Measurements from ENCODE around the gene TEKT2.

TEKT2 gene

DNA sequence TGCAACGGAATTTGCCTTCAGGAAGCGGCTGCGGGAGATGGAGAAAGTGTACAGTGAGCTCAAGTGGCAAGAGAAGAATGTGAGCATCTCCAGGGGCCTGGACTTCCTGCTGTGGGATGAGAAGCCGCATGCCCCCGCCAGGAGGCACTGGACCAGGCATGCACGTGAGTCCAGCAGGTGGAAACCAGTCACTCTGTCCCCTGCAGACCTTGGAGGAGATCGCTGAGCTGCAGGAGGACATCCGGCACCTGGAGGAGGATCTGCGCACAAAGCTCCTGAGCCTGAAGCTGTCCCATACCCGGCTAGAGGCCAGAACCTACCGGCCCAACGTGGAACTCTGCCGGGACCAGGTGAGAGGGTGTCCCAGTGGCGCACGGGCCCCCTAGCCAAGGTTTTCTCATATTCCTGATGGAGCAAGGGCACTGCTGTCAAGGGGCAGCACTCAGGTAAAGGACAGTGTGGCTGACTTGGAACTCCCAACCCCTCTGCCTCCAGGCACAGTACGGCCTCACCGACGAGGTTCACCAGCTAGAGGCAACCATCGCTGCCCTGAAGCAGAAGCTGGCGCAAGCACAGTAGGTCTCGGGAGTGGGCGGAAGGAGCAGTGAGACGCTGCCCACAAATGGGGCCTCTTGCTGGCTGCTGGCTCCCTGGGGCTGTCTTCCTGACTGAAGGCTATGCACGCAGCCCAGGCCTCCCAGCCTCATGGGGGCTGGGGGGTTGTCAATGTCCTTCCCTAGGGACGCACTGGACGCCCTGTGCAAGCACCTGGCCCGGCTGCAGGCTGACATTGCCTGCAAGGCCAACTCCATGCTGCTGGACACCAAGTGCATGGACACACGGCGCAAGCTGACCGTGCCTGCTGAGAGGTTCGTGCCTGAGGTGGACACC, 3.6 kb downstream of the TEKT2 start:
- no peak for DNase-seq (ENCODE audit: low read depth)

DNA sequence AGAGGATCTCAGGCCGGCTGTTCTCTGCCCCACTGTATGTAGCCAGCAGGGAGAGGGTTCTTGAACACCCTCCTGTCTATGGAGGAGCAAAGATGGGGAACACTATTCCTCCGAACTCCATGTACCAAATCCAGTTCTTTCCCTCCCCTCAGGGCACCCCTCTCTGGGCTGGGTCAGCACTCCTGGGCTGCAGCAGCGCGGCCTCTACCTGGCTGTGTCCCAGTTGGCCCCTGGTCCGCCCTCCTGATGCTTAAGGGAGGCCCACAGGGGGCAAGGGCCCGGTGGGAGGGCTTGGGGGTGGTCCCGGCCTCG, 4.3 kb downstream of the TEKT2 start:
- no peak for DNase-seq (ENCODE audit: low read depth)

DNA sequence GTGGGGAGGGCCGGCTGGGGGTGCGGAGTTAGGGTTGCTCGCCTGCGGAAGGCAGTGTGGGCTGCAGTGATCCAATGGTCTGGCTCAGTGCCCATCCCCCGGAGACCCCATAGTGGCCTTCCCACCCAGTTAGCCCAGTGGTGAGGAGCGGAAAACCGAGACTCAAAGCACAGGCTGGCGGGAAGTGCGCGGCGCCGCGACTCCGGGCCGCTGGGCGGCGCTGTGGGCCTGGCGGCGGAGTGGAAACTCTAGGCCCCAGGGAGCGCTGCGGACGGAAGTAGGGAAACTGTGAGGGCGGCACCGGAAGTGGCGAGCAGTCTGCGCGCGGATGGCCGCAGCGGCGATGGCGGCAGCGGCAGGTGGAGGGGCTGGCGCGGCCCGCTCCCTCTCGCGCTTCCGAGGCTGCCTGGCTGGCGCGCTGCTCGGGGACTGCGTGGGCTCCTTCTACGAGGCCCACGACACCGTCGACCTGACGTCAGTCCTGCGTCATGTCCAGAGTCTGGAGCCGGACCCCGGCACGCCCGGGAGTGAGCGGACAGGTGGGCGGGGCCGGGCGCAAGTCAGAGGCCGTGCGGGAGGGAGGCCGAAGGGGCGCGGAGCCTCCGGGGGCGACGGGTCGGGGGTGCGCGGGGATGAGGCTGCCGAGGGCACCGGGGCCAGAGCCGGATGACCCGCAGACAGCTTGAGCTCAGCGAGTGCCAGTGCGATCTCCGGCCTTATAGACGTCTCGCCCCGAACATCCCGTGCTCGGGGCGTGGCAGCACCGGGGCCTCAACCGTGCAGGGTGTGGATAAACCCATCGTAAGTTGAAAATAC, 4.9 kb downstream of the TEKT2 start, which contains the start of gene ADPRS:
ADPRS (plus strand) TSS at position 316 of the 816 bp plus-strand sequence; CDS start at position 329, 13 bp downstream.
- peak; percentile 85 for DNase-seq (ENCODE audit: low read depth)

DNA sequence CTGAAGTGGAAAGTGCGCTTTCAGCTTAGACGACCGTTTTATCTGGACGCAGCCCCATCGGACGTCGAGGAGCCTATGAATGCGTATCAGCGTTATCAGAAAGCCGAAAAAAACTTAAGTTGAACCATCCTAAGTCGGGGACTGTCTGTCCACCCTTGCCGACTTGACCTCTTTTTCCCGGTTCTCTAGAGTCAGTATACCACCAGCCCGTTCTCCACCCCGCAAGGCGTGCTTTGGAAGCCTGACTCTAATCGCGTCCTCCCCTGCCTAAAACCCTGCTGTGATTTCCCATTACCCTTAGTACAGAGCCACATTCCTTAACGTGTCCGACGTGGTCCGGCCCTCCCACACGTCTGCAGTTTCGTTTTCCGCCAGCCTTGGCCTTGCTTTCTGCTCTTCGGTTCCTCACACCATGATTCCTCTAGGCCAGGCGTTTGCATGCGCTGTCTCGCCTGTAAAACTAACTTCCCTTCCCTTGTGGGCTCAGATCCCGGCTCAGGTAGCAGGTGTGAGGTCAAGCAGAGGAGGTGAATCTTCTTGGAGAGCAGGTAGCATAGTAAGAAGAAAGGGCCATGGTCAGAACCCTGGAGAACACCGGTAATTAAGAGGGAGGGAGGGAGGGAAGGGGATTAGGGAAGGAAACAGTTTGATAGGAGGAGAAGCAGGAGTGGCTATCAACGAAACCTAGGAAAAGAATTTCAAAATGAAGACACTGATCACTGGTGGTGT, 5.7 kb downstream of the TEKT2 start:
- DNase-seq (ENCODE audit: low read depth) = no peak

DNA sequence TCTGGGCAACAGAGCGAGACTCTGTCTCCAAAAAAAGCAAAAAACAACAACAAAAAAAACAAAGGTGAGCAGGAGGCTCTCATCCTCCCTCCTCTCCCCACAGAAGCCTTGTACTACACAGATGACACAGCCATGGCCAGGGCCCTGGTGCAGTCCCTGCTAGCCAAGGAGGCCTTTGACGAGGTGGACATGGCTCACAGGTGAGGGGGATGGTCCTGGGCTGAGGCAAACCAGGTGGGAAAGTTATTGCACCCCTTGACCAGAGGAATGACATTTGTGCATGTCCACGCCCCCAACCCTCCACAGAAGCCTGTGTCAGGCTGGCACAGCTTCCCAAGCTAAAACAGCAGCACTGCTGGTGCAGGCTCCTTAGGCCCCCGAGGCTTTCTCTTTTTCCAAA, 7.2 kb downstream of the TEKT2 start:
- no peak for DNase-seq (ENCODE audit: low read depth)

DNA sequence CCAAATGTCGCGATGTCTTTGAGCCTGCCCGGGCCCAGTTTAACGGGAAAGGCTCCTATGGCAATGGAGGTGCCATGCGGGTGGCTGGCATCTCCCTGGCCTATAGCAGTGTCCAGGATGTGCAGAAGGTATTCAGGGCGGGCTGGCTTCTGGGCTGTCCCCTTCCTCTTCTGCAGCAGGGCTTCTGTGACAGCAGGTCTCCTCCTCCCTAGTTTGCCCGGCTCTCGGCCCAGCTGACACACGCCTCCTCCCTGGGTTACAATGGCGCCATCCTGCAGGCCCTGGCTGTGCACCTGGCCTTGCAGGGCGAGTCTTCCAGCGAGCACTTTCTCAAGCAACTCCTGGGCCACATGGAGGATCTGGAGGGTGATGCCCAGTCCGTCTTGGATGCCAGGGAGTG, 7.8 kb downstream of the TEKT2 start:
- no peak for DNase-seq (ENCODE audit: low read depth)

DNA sequence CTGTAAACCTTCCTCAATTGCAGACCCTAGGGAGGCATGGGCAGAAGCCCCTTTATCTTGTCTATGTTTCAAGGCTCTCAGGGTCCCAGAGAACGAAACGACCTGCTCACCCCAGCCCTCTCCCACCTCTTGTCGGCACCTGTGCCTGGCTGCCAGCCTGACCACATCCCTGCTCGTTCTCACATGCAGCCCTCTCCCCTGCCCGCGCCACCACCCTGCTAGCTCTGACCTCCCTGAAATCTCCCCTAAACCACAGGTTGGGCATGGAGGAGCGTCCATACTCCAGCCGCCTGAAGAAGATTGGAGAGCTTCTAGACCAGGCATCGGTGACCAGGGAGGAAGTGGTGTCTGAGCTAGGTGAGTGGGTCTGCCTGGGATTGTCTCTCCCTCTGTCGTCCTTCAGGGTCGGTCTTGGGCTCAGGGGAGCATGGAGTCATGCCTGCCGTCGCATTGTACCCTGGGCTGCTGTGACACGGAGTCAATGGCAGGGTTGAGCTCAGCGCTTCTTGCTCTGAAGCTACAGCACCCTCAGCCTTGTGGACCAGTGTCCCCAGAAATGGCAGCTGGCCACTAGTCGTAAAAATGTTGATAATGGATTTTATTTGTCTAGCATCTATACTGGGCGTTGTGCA, 8.4 kb downstream of the TEKT2 start:
- DNase-seq (ENCODE audit: low read depth) = no peak

DNA sequence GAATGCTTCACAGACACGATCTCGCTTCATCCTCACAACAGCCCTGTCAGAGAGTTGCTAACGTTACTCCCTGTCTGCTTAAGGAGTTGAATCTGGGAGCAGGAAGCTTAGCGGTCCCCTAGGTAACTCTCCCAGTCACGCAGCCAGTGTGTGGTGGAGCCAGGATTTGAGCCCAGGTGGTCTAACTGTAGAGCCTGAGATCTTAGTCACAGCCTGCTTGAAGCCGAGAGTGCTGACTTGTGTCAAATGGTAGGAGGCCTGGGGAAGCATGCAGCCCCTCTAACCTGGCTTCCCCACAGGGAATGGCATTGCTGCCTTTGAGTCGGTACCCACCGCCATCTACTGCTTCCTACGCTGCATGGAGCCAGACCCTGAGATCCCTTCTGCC, 8.9 kb downstream of the TEKT2 start:
- DNase-seq (ENCODE audit: low read depth) = no peak

DNA sequence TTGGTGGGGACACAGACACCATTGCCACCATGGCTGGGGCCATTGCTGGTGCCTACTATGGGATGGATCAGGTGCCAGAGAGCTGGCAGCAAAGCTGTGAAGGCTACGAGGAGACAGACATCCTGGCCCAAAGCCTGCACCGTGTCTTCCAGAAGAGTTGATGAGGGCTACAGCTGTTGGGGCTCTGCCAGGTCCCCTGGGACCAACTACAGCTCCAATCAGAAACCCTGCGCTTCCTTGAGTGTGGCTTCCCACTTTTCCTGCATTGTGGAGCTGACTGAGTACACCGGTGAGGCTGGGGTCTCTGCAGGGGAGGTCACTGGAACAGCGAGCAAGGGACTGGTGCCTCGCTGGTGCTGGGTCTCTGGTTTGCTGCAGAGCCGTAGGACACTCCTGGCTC, 9.3 kb downstream of the TEKT2 start:
- no peak for DNase-seq (ENCODE audit: low read depth)

DNA sequence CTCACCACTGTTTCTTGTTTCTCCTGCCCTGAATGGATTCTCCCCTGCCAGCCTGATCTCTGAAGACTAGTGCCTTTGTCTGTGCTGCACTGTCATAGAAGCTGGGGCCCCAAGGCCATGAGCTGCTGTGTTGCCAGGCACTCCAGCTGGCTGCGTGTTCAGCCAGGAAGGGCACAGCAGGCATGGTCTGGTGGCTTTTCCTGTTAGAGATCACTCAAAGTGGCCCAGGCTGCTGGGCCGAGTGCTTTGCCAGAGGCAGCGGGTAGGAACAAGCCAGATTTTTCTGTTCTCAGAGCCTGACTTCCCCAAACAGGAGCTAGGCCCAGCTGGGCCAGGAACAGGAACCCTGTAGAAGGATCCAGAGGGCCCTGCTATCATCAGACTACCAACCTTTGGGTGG, 10.0 kb downstream of the TEKT2 start:
- DNase-seq (ENCODE audit: low read depth) = no peak

DNA sequence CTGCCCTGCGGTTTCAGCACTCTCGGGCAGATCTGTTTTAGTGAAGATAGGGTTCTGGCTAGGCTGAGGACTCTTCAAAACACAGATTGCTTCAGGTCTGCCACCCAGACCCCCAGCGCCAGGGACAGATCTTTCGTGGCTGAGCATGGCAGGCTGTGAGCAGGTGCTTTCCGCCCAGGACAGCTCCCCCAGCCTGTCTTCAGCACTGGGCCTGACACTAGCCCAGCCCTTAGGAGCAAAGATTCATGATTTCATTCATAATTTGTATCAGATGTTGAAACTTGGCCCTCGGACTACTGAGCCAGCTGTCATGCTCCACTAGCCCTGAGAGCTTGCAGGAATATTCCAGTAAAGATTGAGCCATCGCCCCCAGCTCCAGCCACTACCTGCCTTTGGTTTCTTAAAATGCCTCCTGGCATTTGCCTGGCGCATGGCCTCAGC, 10.7 kb downstream of the TEKT2 start:
- DNase-seq (ENCODE audit: low read depth) = no peak

DNA sequence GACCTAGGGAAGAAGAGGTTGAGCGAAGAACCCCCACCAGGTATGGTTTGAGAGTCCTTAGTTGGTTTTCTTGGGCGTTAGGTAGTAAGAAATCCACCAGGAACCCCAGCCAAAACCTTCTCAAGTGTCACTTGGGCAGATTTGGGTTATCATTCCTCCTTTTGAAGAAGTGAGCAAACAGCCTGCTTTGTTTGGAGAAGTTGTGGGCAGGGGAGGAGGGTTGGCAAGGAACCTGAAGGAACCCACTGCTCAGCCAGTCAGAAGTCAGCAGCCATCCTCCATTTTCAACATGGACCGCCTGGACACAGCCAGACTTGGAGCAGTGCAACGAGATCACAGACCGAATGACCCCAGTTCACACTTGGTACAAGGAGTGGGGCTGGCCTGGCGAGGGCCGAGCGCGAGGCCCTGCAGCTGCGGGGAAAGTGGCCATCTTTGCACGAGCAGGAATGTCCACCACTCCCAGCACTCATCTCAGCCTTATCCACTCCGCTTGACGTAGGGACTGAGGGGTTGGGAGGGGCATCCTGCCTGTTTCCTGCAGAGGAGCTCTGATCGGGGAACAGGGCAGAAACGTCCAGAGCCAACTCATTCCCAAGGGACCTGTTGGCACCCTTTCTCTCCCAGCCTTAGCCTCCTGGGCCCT, 12.0 kb downstream of the TEKT2 start:
- DNase-seq (ENCODE audit: low read depth) = no peak

DNA sequence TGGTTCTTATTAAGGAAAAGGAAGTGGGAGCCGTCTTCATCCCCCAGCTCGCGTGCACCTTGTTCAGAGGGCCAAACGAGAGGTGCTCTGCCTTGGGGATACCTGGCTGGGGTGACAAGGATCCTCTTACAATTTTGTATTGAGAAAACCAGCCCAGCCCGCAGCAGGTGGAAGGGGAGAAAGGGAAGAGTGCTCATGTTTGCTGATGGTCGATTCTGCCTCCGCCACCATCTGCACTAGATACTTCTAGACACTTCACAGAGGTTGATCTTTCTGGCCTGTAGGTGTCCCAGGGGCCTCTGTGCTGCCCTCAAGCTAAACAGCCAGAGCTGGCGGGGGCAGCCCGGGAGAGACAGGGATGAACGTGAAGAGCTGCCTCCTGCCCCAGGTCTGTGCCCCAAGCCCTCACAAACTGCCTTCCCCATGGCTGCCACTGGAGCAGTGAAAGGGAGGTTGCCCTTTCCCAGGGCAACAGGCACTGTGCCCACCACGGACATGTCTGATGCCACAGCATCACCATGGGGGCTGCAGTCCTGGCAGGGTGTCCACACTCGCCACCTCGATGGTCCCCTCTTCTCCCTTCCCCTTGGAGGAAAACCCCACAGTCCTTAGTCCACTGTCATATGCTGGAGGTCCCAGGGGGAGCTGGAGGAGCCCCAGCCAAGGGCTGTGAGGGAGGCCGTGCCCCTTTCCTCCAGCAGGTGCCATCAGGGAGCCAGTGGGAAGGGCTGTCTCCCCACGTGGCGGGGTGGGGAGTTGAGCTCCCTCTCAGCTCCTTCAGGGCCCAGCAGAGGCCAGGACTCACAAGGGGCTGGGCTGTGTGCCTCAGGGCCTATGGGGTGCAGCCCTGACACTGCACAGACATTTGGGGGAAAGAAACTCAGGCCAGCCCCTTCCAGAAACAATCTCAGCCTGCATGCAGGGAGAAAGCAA, 12.9 kb downstream of the TEKT2 start:
- DNase-seq (ENCODE audit: low read depth) = no peak

DNA sequence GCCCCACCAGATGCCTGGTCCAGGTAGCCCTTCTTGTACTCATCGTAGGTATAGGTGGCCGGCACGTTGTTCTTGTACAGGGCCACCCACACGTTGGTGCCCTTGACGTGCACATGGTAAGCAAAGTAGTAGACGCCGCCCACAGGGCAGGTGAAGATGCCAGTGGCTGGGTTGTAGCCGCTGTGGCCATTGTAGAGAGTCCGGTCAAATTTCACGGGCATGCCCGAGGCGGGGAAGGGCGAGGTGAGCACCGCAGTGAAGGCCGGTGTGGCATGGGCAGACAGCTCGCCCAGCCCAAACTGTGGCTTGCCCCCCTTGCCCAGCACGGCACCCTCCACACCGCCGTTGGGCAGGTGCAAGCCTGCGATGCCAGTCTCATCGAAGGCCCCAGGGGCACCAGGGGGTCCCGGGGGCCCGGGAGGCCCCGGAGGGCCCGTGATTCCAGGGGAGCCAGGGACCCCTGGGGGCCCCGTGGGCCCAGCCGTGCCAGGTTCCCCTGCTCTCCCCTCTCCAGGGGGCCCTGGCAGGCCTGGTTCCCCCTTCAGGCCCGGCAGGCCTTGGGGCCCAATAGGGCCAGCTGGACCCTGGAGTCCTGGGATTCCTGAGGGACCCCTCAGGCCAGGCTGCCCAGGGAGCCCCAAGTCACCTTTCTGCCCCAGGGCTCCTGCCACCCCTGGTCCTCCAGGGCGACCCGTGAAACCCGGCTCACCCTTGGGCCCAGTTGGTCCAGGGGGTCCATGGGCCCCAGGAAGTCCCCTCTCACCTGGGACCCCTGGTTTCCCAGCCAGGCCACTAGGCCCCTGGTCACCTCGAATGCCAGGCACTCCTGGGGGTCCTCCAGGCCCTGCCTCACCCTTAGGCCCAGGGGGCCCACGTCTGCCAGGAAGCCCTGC, 14.0 kb downstream of the TEKT2 start:
- DNase-seq (ENCODE audit: low read depth) = no peak

DNA sequence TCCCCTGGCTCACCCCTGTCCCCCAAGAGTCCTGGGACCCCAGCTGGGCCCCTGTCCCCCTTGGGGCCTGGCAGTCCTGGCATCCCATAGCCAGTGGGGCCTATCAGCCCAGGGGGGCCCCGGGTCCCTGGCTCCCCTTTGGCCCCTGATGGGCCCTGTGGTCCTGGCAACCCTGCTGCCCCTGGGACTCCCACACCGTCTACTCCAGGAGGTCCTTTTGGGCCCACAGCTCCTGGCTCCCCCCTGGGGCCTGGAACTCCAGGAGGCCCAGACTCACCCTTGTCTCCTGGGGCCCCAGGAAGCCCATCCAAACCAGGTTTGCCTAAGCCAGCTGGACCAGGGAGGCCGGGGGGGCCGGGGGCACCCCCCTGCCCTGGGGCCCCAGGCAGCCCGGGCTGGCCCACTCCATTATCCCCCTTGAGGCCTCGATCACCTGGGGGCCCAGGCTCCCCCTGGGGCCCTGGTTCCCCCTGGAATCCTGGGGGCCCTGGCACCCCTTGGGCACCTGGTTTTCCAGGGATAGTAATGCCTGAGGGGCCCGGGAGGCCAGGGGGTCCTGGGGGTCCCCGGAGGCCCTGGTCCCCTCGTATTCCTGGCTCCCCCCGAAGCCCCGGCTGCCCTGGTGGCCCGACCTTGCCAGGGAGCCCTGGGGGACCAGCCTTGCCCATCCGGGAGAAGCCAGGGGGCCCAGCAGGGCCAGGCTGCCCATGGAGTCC, 14.9 kb downstream of the TEKT2 start:
- DNase-seq (ENCODE audit: low read depth) = no peak

DNA sequence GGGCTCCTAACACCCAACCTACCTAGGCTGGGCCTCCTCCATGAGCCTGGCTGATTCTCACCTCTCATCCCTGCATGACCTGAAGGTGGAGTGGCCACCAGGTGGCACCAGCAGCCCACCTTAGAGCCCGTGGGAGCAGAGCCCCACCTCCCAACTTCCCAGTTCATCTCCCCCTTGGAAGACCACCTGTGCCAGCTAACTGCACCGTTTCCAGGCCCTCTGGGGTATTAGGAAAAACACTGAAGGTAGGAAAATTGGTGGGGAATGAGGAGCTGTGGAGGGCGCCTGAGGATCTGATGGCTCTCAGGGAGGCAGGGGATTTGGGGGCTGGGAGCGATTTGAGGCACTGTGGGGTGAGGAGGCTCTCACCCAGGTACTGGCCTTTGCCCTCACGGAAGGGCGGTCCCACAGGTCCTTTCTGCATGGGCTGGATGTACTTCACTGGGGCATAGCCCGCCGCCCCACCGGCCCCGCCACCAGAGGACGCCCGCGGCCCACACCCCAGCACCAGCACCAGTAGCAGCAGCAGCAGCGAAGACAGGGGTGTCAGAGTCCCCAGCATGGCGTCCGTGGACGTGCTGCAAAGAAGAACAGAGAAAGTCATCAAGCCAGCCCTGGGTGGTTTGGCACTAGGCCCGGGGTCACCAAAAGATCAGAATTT, 15.9 kb downstream of the TEKT2 start:
- DNase-seq (ENCODE audit: low read depth) = peak; percentile 67

DNA sequence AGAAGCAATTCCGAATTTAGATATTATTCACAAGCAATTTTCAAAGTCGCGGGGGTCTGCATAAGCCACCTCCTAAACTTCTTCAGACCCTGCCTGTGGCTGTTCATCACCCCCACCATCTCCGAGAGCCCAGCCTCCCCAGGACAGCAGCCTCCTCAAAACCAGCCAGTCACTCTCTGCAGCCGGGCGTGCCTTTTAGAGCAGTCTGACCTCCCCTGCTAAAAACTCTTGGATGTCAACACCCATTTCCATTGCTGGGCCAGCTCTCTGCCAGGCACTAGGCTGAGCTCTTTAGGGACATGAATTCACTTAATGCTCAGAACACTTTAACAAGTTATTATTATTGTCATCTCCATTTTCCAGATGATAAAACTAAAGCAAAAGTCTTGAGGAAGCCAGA, 16.5 kb downstream of the TEKT2 start:
- DNase-seq (ENCODE audit: low read depth) = no peak

DNA sequence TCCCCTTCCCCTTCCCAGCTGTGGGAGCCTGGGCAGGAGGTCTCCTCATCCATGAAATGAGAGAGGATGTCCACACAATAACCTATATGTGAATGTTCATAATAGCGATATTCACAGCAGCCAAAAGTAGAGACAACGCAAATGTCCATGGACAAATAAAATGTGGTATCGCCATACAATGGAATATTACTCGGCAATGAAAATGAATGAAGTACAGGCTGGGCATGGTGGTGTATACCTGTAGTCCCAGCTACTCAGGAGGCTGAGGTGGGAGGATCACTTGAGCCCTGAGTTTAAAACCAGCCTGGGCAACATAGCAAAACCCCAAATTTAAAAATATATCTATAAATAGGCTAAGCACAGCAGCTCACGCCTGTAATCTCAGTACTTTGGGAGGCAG, 17.7 kb downstream of the TEKT2 start:
- DNase-seq (ENCODE audit: low read depth) = no peak
